GM12878 (cell line): ENCODE data around the gene HEG1.

Experiments used
- CTCF ChIP-seq, 3 experiments: IDR thresholded peaks in 2 of 3; conservative IDR thresholded peaks in 1 of 3; 2 replicates each; pipeline ENCODE4 v1.5.1; 2011; ENCODE audit warnings: low read depth in 3 of 3, low read length in 3 of 3, mild to moderate bottlenecking in 3 of 3, control low read depth in 2 of 3, moderate library complexity in 2 of 3, inconsistent platforms in 1 of 3, mixed read lengths in 1 of 3; ENCODE audit not compliant: control insufficient read depth in 2 of 3, insufficient read depth in 1 of 3; ENCODE audit errors: extremely low read depth in 1 of 3
- EED ChIP-seq: sonication (generic); IDR thresholded peaks from 2 replicates; pipeline ENCODE4 v1.6.1; 2016; ENCODE audit warnings: antibody characterized with exemption, low read depth
- HDAC2 ChIP-seq: fragments of 200-600 bp; sonication (generic); IDR thresholded peaks from 2 replicates; pipeline ENCODE4 v1.6.1; 2017
- MAX ChIP-seq: IDR thresholded peaks from 2 replicates; pipeline ENCODE4 v1.6.1; 2012; ENCODE audit warnings: low read depth, low read length, improper control_type of control experiment
- MYC ChIP-seq: IDR thresholded peaks from 2 replicates; pipeline ENCODE4 v1.6.1; 2011; ENCODE audit warnings: mild to moderate bottlenecking, low read length, moderate library complexity, inconsistent platforms; ENCODE audit not compliant: insufficient read depth, insufficient replicate concordance, insufficient read length, severe bottlenecking
- POLR2A ChIP-seq: IDR thresholded peaks from 2 replicates; pipeline ENCODE4 v1.6.1; 2011; ENCODE audit warnings: low read depth, mild to moderate bottlenecking, low read length
- POLR2AphosphoS5 ChIP-seq: IDR thresholded peaks from 2 replicates; pipeline ENCODE4 v1.6.1; 2011; ENCODE audit warnings: mild to moderate bottlenecking, low read length, inconsistent platforms
- RAD21 ChIP-seq: IDR thresholded peaks from 2 replicates; pipeline ENCODE4 v1.6.1; 2011; ENCODE audit warnings: mild to moderate bottlenecking, low read depth, low read length, moderate library complexity; ENCODE audit not compliant: insufficient read depth
- RFX5 ChIP-seq: IDR thresholded peaks from 2 replicates; pipeline ENCODE4 v1.6.1; 2011; ENCODE audit warnings: low read depth, low read length, improper control_type of control experiment
- SIN3A ChIP-seq: IDR thresholded peaks from 2 replicates; pipeline ENCODE4 v1.6.1; 2012; ENCODE audit warnings: low read depth, low read length, improper control_type of control experiment
- USF2 ChIP-seq: IDR thresholded peaks from 2 replicates; pipeline ENCODE4 v1.6.1; 2011; ENCODE audit warnings: low read depth, low read length, improper control_type of control experiment, borderline replicate concordance

- TF ChIP-seq POLR2A (no peak), MYC (no peak), HDAC2 (no peak), EED (no peak), CTCF (IDR thresholded peaks at IDR 0.05 in 2 of 3, conservative IDR thresholded peaks at IDR 0.05 in 1 of 3; ENCODE audit: control insufficient read depth in 2 of 3, extremely low read depth in 1 of 3, insufficient read depth in 1 of 3, low read depth in 3 of 3, low read length in 3 of 3) (no peak), MAX (no peak), POLR2AphosphoS5 (no peak), RAD21 (no peak), RFX5 (no peak), SIN3A (no peak), USF2 (no peak)
Observed at GRCh38 chr3:125054062-125054448, 1.7 kb downstream of the HEG1 start.
